GM18867 (cell line): ENCODE results near the gene CIP2A.
"Not testable (repeated sequence)": the region's sequence is repeated elsewhere in the genome, so short reads cannot be mapped to it uniquely, and the experiment has no call there.

Experiments used
- ATAC-seq: cut with Tn5 transposase; IDR thresholded peaks from one replicate; pipeline ENCODE4 v1.9.1; 2021; ENCODE audit warnings: mild to moderate bottlenecking, moderate library complexity; ENCODE audit not compliant: unreplicated experiment

Gene CIP2A

DNA sequence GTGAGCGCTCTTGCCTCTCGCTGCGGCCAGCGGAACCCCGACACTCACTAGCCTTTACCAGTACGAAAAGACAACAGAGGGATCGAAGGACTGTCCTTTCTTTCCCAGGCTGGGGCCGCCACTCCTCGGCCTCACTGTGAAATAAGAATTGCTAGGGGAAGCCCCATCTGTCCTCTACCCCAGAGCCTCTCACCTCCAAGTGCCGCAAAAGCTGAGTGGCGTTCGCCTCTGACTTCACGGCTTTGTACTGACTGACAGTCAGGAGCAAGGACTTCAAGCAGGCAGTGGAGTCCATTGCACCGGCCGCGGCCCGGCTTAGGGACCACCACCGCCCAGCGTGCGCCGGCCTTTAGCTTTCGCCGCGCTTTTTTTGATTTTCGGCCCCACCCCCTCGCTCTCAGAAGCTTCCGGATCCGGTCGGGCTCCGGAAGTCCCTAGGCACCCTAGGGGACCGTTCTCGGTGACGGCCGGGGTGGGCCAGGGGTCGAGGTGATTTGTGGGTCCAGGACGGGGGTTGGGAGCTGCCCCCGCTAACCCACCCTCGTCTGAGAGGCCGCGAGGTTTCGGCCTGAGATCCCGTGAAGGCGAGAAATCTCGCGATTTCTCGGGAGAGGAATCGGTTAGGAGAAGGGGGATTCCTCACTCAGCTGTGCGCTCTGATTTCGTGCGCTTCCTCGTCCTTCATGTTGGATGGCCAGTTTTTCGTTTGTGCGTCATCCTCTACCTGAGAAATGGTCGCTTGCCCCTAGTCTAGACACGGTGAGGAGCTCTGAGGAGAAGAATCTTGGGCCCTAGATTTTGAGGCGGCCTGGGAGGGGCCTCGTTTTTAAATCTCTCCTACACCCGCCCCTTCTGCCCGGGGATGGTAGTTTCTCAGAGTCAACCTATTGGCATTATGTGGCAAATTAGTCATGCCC lies at the start of gene CIP2A, which contains the start of gene DZIP3:
TSS of gene CIP2A (minus strand) at position 358 of the 917 bp plus-strand sequence. CDS start at position 295, 63 bp downstream.
TSS of gene DZIP3 (plus strand) at position 642 of the 917 bp plus-strand sequence. CDS start 15,685 bp downstream, outside the sequence.
- peak; percentile 93 for ATAC-seq

DNA sequence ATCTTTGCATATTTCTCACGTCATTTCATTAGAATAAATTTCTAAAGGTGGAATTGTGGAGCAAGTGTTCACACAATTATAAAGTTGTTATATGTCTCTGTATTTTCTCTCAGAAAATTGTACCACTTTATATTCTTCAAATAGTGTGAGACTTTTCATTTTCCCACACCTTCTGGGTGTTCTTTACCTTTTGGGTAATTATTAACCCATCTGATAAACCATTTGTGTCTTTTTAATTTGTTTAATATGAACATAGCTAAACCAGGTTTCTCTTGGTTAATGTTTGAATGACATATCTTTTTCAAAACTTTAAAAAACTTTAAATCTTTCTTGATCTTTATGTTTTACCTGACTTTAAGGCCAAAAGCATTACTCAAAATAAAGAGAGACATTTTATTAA lies 40.7 kb upstream of the CIP2A start:
- ATAC-seq = no peak

DNA sequence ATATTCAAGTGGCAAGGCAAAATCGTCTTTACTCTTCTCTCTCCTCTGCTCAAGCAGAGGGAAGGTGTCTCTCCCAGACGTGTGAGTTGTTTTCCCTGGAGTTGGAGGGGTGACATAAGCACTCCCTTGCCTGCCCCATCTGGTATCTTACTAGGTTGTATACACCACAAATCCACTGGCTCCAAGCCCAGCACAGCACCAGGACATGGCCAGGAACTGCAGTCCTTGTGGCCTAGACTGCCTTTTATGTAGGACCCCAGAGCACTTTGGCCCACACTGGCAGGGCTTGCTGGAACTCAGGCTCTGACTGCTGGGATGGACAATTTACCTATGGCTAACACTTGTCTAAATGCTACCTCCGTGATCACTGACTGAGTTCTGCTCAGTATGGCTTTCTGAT lies 34.3 kb upstream of the CIP2A start:
- ATAC-seq = no peak

DNA sequence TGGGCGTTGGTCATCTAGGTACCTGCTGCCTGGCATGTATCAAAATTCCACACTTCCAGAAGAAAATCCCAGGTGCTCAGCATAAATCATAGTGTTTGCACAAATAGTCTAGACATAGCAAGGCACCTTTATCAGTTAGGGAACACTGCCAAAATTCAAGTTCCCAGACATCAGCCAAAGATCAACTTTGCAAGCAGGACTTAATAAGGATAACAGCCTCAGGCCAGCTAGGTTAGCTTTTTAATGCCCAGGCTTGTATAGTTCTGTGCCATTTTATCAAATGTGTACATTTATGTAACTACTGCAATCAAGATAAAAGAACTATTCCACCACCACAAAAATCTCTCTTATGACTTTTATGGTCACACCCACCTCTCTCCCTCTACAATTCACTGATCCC lies 31.0 kb upstream of the CIP2A start:
- ATAC-seq = no peak

DNA sequence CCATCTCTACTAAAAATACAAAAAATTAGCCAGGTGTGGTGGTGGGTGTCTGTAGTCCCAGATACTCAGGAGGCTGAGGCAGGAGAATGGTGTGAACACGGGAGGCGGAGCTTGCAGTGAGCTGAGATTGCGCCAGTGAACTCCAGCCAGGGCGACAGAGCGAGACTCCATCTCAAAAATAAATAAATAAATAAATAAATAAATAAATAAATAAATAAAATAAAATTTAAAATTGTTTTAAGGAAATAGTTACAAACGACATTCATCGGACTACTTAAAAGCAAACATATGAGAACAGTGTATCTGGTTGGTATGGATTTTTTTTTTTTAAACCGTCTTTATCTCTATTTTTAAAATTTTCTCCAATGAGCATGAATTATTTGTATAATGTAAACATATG lies 26.9 kb upstream of the CIP2A start:
- not testable (repeated sequence) for ATAC-seq

DNA sequence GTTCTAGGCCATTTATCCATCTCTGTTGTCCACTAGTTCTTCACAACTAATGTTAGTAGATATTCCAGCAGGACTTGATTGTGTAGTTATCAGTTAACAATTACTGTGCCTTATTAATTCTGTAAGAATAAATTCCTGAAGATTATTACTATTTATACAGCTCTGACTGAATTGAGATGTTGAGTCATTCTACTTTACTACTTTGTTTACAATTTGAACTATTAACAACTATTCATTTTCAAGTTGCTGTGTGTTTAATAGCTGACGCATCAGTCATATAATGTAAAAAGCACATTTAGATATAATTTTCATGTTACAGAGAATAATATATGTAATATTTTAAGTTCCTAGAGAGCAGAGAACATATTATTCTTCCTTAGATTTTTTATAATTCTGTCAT lies 21.4 kb upstream of the CIP2A start:
- ATAC-seq = no peak

DNA sequence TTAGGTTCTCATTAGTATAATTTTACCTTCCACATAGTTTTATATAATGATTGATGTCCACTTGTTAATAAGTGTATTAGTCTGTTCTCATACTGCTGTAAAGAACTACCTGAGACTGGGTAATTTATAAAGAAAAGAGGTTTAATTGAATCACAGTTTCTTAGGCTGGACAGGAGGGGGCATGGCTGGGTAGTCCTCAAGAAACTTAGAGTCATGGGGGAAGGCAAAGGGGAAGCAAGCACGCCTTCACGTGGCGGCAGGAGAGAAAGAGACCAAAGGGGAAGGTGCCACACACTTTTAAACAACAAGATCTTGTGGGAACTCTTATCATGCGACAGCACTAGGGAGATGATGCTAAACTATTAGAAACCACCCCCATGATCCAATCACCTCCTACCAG lies 19.5 kb upstream of the CIP2A start:
- ATAC-seq = no peak

DNA sequence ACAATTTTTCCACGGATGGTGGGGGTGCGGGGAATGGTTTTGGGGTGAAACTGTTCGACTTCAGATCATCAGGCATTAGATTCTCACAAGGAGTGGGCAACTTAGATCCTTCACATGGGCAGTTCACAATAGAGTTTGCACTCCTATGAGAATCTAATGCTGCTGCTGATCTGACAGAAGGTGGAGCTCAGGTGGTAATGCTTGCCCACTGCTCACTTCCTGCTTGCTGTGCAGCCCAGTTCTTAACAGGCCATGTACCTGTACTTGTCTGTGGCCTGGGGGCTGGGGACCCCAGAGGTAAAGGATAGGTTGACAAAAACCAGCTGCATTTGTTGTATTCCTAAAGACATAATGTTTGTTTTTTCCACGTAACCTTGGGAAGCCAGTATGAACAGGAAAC lies 16.3 kb upstream of the CIP2A start:
- no peak for ATAC-seq

DNA sequence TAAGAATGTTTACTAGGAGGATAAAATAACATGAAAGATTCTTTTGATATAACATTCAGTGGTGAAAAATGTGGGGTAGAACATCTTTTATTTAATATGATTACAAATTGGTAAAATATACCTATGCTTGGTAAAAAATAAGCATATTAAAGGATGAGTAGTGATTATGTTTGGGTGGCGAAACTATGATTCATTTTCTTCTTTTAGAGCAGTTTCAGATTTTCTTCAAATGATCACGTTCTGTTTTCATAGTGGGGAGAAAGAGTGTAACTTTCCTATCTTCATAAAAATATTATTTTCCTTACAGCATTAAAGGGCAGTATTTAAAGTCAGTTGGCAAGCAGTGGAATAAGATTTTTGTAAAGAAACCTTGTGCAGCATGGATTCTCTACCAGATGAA lies 15.8 kb upstream of the CIP2A start:
- no peak for ATAC-seq

DNA sequence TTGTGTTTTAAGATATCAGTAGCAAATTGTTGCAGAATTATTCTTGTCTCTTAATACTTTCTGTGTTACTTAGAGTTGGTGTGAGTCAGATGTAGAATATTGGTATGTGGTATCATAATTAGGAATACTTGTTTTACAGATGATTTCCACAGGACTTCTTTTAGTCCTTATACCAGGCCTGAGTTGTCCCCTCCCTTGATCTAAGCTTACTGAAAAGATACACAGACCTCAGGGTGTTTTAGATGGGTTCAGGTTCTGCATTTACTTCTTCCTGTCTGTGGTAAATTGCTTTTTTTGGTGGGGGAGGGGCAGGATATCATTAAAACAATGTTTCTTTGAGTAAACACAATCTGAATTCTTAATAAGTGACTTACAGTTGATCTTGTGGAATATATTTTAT lies 14.5 kb upstream of the CIP2A start:
- no peak for ATAC-seq

DNA sequence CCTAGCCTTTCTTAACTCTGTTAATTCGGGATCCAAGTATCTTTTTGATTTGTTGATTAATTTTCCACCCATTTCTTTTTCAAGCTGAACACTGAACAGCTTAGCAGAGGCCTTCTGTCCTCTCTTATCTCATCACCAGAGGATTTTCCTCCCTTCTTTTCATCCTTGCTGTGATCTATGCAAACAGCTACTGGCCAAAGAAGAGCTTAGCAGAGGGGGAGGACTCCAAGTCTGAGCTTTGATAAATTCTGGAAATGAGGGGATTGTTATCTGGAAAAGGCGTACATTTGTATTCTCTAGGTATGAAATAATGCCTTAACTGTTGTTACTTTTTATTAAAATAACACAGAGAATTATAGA lies 13.7 kb upstream of the CIP2A start:
- ATAC-seq = no peak

DNA sequence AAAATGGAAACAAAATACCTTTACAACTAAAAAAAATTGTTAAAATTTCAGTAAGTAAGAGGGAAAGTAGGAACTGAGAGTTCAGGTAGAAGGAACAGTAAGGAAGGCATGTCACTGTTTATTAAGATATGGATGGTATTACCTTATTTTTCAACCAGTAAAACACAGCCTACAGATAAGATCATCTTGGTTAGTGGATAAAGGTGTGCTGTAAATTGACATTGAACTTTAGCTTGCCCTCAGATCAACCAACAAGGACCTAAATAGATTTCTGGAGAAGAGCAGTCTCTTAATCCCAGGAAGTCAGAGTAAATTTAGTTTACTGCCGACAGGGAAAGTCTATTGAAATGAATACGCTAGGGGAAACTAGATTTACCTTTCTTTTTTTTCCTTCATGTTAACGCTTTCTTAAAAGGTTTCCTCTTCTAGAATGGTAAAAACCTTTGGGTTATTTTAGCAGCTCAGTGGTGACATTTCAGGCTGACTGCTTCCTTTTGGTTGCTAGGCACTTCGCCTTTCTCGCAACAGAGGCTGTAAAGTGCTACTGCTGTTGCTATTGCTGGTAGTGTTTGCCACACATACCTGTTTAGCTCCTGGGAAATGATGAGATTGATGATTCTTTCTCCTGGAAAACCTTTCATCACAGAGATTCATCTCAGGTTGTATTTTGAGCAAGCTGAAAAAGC lies 13.2 kb upstream of the CIP2A start:
- peak; percentile 74 for ATAC-seq

DNA sequence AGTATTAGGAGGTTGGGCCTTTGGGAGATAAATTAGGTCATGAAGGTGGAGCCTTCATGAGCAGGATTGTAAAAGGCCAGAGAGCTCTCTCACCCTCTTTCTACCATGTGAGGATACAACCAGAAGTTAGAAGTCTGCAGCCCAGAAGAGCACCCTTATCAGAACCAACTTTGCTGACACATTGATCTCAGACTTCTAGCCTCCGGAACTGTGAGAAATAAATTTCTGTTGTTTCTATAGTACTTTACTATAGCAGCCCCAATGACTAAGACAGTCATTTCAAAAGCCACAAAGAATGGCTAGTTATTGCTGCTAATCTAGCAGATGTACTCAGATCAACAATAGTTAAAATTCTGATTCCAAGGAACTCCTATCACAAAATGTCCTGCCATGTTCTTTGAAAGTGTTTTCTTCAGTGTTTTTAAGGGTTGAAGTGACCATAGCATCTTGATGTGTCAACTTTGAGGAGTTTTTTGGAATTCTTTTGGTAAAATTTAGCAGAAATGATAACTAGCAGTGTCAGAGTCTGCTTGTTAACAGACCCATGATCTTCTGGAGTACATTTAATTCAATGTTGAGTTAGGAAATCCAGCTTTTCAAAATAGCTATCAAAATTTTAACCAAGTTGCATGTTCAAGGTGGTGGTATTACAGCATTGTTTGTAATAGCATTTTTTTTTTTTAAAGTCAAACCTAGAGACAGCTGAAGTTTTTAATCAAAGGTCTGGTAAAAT lies 10.6 kb upstream of the CIP2A start:
- ATAC-seq = no peak

DNA sequence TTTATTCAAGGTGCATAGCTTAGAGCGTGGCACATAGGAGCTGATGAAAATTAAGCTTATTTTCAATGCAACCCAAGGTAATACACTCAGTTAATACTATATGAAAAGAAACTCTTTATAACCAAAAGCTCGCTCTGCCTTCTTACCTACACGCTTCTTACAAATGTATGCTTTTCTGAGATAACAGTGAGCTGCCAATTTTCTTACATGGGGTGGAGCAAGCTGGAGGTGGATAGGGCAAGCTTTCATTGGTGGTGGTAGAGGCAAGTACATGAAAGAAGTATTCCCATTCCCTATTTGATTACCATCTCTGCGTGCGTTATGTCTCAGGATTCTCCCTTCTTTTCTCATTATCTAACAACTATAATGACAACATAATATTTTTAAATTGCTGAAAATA lies 9.1 kb upstream of the CIP2A start:
- ATAC-seq = no peak

DNA sequence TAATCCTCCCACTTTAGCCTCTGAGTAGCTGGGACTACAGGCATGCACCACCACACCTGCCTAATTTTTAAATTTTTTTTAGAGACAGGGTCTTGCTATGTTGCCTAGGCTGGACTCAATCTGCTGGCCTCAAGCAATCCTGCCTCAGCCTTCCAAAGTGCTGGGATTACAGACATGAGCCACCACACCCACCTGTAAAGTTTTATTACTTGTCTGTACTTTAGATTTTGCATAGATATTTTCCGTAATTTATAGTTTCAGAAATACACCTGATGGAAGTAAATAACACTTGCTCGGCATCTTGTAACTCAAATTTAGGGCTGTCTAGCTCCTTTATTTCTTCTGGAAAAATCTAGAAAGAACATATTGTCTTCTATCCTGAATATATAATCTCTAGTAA lies 6.1 kb upstream of the CIP2A start:
- no peak for ATAC-seq

DNA sequence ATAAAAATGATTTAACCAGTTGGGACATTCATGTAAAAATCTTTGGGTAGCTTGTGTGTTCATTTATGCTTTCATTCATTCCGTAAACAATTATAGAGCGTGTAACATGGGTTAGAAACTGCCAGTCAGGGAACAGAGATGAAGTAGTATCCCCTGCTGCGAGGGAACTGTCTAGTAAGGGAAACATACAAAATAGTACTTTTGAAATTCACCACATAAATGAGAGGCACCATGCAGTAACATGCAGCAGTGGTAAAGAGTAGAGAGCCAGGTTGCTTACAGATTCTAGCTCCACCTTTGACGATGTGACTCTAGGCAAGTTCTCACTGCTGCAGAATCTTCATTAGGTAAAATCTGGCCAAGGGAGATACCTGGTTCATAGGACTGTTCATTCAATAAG lies 1.2 kb upstream of the CIP2A start:
- ATAC-seq = no peak

DNA sequence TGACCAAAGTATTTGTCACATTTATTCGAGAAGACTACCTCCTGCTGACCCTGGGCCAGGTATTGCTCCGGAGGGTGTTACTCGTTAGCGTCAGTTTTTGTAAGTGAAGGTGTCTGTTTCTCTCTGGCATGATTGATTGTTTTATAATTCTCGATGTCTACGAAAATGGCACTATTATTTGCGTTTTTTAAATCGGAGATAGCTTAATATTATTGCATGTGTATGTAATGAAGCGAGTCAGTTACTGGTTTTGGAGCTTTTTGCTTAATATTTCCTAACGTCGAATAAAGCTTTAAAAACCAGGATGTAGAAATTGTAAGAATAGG lies 723 bp upstream of the CIP2A start:
- no peak for ATAC-seq

DNA sequence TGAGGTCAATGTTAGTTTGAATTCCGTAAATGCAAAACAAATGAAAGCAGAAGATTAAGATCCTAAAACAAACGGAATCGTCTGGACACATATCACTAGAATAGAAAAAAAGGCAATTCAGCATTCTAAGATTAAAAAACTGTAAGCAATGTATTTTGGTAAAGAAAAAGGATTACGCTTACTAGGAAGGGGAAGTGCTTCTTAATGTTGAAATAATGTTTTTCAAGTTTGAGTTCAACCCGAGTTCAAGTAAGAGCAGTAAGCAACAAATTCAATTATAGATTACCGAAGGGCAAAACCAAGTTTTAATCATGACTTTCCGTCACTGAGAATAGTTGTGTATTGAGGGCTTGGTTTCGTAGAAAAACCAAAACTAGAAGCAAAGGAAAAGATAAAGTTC lies 637 bp downstream of the CIP2A start:
- ATAC-seq = no peak

DNA sequence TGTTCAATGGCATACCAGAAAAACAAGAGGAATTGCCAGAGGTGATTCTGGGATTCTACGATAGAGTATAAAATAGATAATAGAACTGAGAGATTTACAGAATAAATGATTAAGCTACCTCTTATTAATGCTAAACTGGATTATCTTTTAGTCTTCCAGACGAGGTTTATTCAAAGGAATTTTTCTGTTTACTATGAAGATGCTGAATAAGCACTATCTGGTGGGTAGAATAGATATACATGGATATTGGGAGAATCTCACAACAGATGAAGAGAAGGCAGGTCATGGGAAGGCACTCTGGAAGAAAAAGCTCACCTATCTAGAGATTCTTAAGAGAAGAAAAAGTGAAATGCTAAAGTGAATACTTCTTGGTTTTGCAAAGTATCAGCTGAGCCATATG lies 11.2 kb downstream of the CIP2A start:
- no peak for ATAC-seq

DNA sequence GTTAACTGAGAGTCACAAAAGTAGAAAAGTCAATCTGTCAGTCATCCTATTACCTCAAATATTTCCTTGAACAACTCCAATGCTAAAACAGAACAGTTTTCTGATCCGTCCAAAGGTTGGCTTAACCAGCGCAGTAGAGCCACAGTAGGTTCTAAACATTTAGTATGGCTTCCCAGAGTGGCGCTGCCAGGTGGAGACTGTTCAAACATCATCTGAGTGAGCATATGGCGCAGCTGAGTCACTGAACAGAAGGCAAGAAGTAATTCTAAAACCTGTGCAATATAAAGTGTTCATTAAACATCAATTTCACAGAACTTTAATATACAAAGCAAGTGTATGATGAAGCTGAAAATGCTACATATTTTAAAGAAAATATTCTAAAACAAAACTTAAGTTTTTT lies 19.9 kb downstream of the CIP2A start:
- ATAC-seq = no peak

DNA sequence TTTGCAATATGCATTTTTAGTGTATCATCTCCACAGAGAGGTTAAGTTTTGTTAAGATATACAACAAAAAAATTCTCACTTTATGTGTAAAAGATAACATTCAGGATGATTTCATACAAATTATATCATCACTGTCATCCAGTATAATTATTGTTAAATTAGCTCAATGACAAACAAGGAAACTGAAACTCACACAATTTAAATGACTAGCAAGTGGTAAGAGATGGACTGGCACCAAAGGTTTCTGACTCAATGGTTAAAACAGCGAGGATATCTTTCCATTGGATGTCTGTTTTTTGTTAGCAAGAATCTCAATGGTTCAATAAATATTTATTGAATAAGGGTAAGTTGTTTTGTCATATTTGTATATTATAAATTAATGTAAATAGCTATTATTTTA lies 22.6 kb downstream of the CIP2A start:
- ATAC-seq = no peak

DNA sequence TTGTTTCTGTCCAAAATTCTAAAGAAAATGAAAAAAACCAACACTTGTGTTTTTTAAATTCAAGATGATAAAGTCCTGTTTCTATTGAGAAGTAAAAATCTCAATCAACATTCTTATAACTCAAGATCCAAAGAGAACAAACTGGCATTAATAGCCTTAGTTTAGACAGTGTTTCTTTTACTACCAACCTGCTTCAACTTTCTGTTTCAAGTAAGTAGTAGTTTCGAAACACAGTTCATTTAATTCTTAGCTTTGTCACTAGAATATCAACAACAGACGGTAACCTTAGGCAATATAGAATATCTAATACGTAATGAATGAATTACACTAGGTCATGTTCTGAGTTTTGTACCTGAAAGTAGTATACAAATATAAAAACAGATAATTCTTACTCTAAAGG lies 23.7 kb downstream of the CIP2A start:
- peak; percentile 69 for ATAC-seq
